HEK293T (cell line): ENCODE data around the gene BID.

Source experiments
- BHLHE40 ChIP-seq: fragments of 450-650 bp; IDR thresholded peaks from 2 replicates; pipeline ENCODE4 v1.6.1; 2016; ENCODE audit warnings: mild to moderate bottlenecking, moderate library complexity, borderline replicate concordance
- FOXM1 ChIP-seq: fragments of 450-650 bp; IDR thresholded peaks from 2 replicates; pipeline ENCODE4 v1.6.1; 2017; ENCODE audit warnings: mild to moderate bottlenecking, borderline replicate concordance
- HDGF ChIP-seq: fragments of 450-650 bp; IDR thresholded peaks from 2 replicates; pipeline ENCODE4 v1.6.1; 2017; ENCODE audit warnings: antibody characterized with exemption, borderline replicate concordance

- no peak for TF ChIP-seq HDGF
- no peak for TF ChIP-seq BHLHE40
- TF ChIP-seq FOXM1: no peak
Measured at GRCh38 chr22:17802822-17803221, 28.6 kb upstream of the BID start.
